ENCODE measurements around the gene FSIP2. TPM values are rescaled to one million over a fixed set of nuclear protein-coding genes. Genes with fewer than 3 reads are reported as not detected.

The FSIP2 gene
- total and polyA plus RNA-seq, 2 of the 8 experiments (the other 6 are each of a cell fraction or from before 2014, with no cell fraction given) = 0.47 to 1.4 TPM

DNA sequence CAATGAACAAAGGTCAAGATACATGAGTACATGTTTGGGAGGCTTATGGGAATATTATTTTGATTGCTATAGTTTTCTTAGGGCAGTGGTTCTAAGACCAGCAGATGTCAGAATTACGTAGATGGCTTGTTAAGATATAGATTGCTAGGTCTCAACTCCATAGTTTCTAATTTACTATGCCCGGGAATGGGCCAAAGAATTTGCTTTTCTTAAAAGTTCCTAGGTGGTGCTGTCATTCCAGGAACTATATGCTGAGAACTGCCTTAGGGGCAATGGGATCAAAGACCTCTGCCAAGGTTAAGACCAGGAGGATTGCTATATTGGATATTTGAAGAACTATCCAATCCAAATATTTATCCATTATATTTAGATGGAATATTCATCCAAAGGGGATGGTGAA lies 141.8 kb downstream of the FSIP2 start:
- H3K4me2 ChIP-seq (ENCODE audit: insufficient read depth in 1 of 2, low read depth in 2 of 2, low read length in 2 of 2) = no peak overlapping the region
- FAIRE-seq = no peak
- no peak overlapping the region for H2BK120ac ChIP-seq (replicated peaks; ENCODE audit: low read depth, low read length)
- H2BK5ac ChIP-seq (ENCODE audit: low read depth, low read length) = no peak overlapping the region
- no peak overlapping the region for H3K14ac ChIP-seq (ENCODE audit: insufficient read length)
- H3K79me2 ChIP-seq (ENCODE audit: control insufficient read depth in 1 of 2, insufficient read depth in 2 of 2, low read length in 2 of 2) = no peaks in the 10 kb centered on the region
- no peak overlapping the region for H3K4ac ChIP-seq (replicated peaks; ENCODE audit: insufficient read length, low read depth, low read length)
- H2BK20ac ChIP-seq (ENCODE audit: low read length) = no peak overlapping the region
- ChIA-PET POLR2A (ENCODE audit: partially characterized antibody) (no interaction called here), CTCF (ENCODE audit: partially characterized antibody) (interaction anchor here (0.7 kb wide), 1 partner anchor 479 kb away, joined by 3 read pairs; no protein-coding TSS in a partner anchor)
- H3K27me3 ChIP-seq (replicated peaks in 1 of 4; ENCODE audit: control insufficient read depth in 3 of 4, extremely low read depth in 1 of 4, insufficient read depth in 3 of 4, low read length in 3 of 4) = no peaks in the 10 kb centered on the region
- H2BK15ac ChIP-seq (ENCODE audit: low read length) = no peak overlapping the region
- TF ChIP-seq YY1 (IDR thresholded peaks at IDR 0.05; ENCODE audit: low read depth, low read length) (no peak), RAD21 (IDR thresholded peaks at IDR 0.05 in 1 of 2, conservative IDR thresholded peaks at IDR 0.05 in 1 of 2; ENCODE audit: low read depth in 2 of 2, low read length in 2 of 2) (peak in 1 of 2 experiments; percentile 24; a peak in 3 of 4 replicates)
- no peak overlapping the region for H3K23ac ChIP-seq (ENCODE audit: insufficient read length)
- no peak overlapping the region for H2AK5ac ChIP-seq (ENCODE audit: low read depth, low read length)
- no peaks in the 10 kb centered on the region for H3K79me1 ChIP-seq (ENCODE audit: low read depth, low read length)
- H4K20me1 ChIP-seq (replicated peaks in 1 of 2; ENCODE audit: control insufficient read depth in 1 of 2, insufficient read depth in 2 of 2, low read length in 2 of 2) = no peaks in the 10 kb centered on the region
- H3K4me3 ChIP-seq (ENCODE audit: extremely low read depth in 1 of 4, insufficient read depth in 2 of 4, low read depth in 3 of 4, low read length in 4 of 4) = no peak overlapping the region
- no peak overlapping the region for H2BK12ac ChIP-seq (ENCODE audit: low read depth, low read length)
- no peak overlapping the region for H3K9ac ChIP-seq (replicated peaks in 1 of 4; ENCODE audit: extremely low read depth in 1 of 4, low read depth in 3 of 4, low read length in 3 of 4)
- no peaks in the 10 kb centered on the region for H3K4me1 ChIP-seq (replicated peaks in 1 of 4; ENCODE audit: control insufficient read depth in 3 of 4, insufficient read depth in 4 of 4, low read length in 3 of 4)
- no peak for DNase-seq (ENCODE audit: low read depth in 1 of 2, low spot score in 2 of 2)
- H4K8ac ChIP-seq (ENCODE audit: extremely low read depth, insufficient read depth, low read length) = no peak overlapping the region
- H4K5ac ChIP-seq (ENCODE audit: insufficient read length, low read depth, low read length) = no peak overlapping the region
- no peaks in the 10 kb centered on the region for H3K9me3 ChIP-seq (ENCODE audit: insufficient read depth in 2 of 2, low read depth in 1 of 2, low read length in 1 of 2)
- no peak overlapping the region for H2AFZ ChIP-seq (ENCODE audit: low read length)
- no peak overlapping the region for H3K18ac ChIP-seq (ENCODE audit: extremely low read depth, low read length)
- no peak overlapping the region for H3K27ac ChIP-seq (ENCODE audit: low read depth, low read length)
- H3K36me3 ChIP-seq (ENCODE audit: control insufficient read depth in 2 of 4, insufficient read depth in 4 of 4, low read length in 3 of 4) = no peaks in the 10 kb centered on the region
- H4K91ac ChIP-seq (replicated peaks; ENCODE audit: insufficient read length, low read length) = no peak overlapping the region
- no peak overlapping the region for H3K56ac ChIP-seq (replicated peaks; ENCODE audit: insufficient read length, low read depth, low read length)
- 78% methylated on average over 2 of the region's 2 CpGs; no CpG with 5 or more reads in 1 of the 2 experiments for WGBS, 2 experiments (ENCODE audit: extremely low coverage in 1 of 2, insufficient coverage in 1 of 2, insufficient read length in 1 of 2, insufficient replicate concordance in 2 of 2, low coverage in 1 of 2, low lambda C conversion rate in 2 of 2, missing lambda C conversion rate in 1 of 2)
- no peaks in the 10 kb centered on the region for H3K23me2 ChIP-seq (ENCODE audit: low read depth, low read length)

Data from H1 (cell line).